AG04449 (cell line): ENCODE results near the gene SETD2.
A peak's percentile ranks its signal among the peaks of the same experiment; 100 is the strongest.

Experiments
- CTCF ChIA-PET: fragments of 350-600 bp; formaldehyde crosslinking; extraction: SDS; loops from one replicate; lab custom pipeline; 2021; ENCODE audit warnings: antibody characterized with exemption; lab: Yijun Ruan, JAX
- POLR2A ChIA-PET: fragments of 400-600, 350-600 bp; formaldehyde crosslinking; extraction: SDS; loops from one replicate; lab custom pipeline; 2020; ENCODE audit warnings: antibody characterized with exemption, inconsistent platforms; lab: Yijun Ruan, JAX
- DNase-seq: peaks from one replicate; pipeline ENCODE4 v3.0.0-alpha.2; 2010; ENCODE audit warnings: low read depth, low spot score
- H3K4me3 ChIP-seq: 2 replicates; pipeline ENCODE4 v1.5.1; 2011; ENCODE audit warnings: low read depth, mild to moderate bottlenecking, control low read depth, low read length
- CTCF ChIP-seq: IDR thresholded peaks from one replicate; pipeline ENCODE4 v1.5.1; 2011; ENCODE audit warnings: mild to moderate bottlenecking, moderate library complexity, low read length, control low read depth, inconsistent platforms; ENCODE audit not compliant: insufficient read depth; ENCODE audit errors: missing control alignments

SETD2 gene

DNA sequence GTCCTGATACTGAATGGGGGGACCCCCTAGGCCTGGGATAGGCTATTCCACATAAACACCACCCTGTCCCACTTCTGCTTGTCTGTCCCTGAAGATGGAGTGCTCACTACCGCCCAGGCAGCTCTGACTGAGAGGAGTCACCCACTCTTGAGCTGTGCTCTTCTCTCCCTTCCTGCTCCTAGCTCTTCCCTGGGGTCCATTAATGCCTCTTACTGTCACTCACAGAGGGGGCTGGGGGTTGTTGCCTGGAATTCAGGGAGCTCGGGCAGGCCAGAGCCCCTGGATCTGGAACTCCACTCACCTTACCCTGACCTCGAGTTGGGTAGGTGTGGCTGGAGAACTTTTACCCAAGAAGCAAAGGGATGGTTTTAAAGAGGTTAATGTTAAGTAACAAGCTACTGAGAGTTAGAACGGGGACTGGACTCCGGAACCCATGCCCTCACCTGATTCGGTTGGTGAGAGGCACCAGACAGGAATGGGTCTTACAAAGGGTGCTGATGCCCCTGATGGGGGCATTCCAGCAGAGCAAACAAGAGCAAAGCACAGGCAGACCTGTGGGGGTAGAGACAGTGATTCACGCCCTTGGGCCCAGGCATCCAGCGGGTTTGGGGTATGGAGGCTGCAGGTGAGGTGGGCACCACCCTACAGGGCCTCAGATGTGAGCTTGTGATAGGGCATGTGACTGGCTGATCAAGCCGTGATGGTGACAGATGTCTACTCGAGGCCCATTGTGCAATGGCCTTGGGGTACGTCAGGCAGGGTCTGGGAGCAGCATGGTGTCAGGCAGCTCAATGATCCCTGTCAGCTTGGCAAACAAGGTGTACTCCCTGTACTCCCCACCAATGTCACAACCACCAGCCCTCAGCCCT is 179.1 kb downstream of the SETD2 start:
- DNase-seq, result no peak
- no peak overlapping the region for H3K4me3 ChIP-seq
- no peak for TF ChIP-seq CTCF
- POLR2A ChIA-PET, result no interaction called here
- CTCF ChIA-PET, result interaction anchor here (0.7 to 2.8 kb wide), 4 partner anchors 9 to 339 kb away, joined by 3 to 15 read pairs (median 3); no protein-coding TSS in a partner anchor

DNA sequence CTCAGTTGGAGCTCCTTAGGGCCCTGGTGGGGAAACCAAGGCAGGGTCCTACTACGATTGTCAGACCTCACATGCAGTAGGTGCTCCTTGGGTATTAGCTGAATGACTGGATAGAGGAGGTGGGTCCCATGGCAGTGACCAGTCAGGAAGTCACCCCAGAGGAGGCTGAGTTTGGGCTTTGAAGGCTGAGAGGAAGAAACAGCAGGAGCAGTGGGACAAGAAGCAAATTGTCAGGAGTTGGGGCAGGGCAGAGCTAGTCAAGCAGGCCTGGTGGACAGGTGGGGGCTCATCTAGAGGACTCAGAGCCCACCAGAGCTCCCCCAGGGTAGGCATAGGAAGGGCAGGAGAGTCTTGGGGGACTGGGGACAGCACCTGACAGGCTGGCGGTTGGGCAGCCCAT is 181.4 kb downstream of the SETD2 start:
- ChIA-PET CTCF (interaction anchor here (1.0 to 2.0 kb wide), 3 partner anchors 10 to 48 kb away, joined by 3 to 8 read pairs (median 6); no protein-coding TSS in a partner anchor), POLR2A (no interaction called here)
- H3K4me3 ChIP-seq, result no peak overlapping the region
- DNase-seq, result no peak
- TF ChIP-seq CTCF, result no peak

DNA sequence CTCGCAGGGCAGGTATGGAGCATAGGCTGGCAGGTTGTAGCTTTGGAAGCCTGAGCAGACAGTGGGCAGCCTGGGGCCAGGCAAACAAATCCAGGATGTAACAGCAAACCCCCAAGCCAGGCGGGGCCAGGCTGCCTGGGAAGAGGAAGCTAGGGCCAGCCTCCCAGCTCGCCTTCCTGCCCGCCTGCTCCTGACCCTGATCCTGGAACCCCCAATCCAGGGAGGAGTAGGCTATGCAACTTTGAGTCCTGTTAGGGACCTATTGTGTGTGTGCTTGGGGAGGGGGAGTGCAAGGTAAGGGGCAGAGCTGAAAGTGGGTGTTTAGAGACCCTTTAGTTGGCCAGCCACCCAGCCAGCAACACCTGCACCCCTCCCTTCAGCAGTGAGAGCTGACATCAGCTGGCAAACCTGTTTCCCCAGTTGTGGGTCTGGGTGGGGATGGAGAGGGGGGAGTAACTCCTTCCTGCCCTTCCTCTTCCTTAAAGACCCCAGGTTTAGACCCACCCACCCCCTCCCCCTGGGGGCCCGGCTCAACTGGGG is 181.9 kb downstream of the SETD2 start:
- CTCF ChIA-PET, result interaction anchor here (0.8 to 2.0 kb wide), 4 partner anchors 9 to 47 kb away, joined by 3 to 8 read pairs (median 4); no protein-coding TSS in a partner anchor
- no peak for DNase-seq
- POLR2A ChIA-PET, result no interaction called here
- no peak overlapping the region for H3K4me3 ChIP-seq
- TF ChIP-seq CTCF, result no peak

DNA sequence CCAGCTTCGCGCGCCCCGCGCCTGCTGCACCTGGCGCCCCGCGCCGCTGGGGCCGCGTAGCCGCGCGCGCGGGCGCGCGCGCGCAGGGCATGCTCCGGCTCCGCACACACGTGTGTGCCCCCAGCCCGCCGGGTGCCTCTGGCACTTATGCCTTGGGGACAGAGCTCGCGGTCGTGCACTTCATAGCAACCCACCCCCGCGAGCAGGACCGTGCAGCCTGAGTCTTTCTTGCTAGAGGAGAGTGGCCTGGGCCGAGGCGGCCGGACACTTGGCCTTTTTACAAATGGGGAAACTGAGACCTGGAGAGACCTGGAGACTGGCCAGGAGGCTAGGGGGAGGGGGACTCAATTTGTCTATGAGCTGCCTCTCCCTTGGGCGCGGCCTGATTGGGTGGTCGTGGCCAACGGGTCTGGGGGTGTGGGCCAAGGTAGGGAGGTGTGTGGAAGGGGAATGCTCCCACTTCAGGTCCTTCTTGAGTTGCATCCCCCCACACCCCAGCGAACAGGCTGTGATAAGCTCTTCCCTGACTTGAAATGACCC is 183.9 kb downstream of the SETD2 start:
- H3K4me3 ChIP-seq, result peak overlapping the region; percentile 76
- POLR2A ChIA-PET, result interaction anchor here (0.7 to 1.0 kb wide), 3 partner anchors 17 to 184 kb away, joined by 3 to 7 read pairs (median 4); partner anchors contain the start of gene SETD2
- no peak for TF ChIP-seq CTCF
- CTCF ChIA-PET, result interaction anchor here (0.9 to 2.5 kb wide), 5 partner anchors 19 to 71 kb away, joined by 4 to 11 read pairs (median 4); no protein-coding TSS in a partner anchor
- DNase-seq, result no peak

- ChIA-PET POLR2A (interaction anchor here (0.7 to 1.0 kb wide), 3 partner anchors 18 to 185 kb away, joined by 3 to 7 read pairs (median 4); partner anchors contain the start of gene SETD2), CTCF (interaction anchor here (1.0 to 2.5 kb wide), 5 partner anchors 20 to 112 kb away, joined by 3 to 11 read pairs (median 4); no protein-coding TSS in a partner anchor)
- no peak for TF ChIP-seq CTCF
- peak within 1 kb of the TSS; percentile 76 for H3K4me3 ChIP-seq
- peak; percentile 28 for DNase-seq
These were observed 184.6 kb downstream of the SETD2 start, which contains the start of gene NBEAL2 for GRCh38 chr3:46978985-46979944. Gene NBEAL2 (plus strand): TSS chr3:46979666. CDS start chr3:46979862, 196 bp downstream.
